AG08395 (cell line): ENCODE data around the gene FLG.
"Not testable (repeated sequence)": the region's sequence is repeated elsewhere in the genome, so short reads cannot be mapped to it uniquely, and the experiment has no call there.

Experiments
- DNase-seq: peaks from one replicate; pipeline ENCODE4 v3.0.0; 2012; ENCODE audit warnings: mixed read lengths, low spot score

FLG gene

DNA sequence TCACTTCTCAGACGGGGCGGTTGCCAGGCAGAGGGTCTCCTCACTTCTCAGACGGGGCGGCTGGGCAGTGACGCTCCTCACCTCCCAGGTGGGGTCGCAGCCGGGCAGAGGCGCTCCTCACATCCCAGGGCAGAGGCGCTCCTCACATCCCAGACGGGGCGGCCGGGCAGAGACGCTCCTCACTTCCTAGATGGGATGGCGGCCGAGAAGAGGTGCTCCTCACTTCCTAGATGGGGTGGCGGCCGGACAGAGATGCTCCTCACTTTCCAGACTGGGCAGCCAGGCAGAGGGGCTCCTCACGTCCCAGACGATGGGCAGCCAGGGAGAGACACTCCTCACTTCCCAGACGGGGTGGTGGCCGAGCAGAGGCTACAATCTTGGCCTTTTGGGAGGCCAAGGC, 68.6 kb downstream of the FLG start:
- not testable (repeated sequence) for DNase-seq
